Activated CD8-positive, alpha-beta memory T cell treated with anti-CD3 and anti-CD28 coated beads for 48 hours (primary cell): ENCODE data around the gene DEFB123.

Source experiments
- DNase-seq, 3 experiments: peaks; one replicate each; pipeline ENCODE4 v3.0.0-alpha.2; 2020; ENCODE audit warnings: low read depth in 2 of 3, low spot score in 2 of 3

Gene DEFB123

GRCh38 chr20:31473331-31474096 lies 33.1 kb downstream of the DEFB123 start:
- no peak for DNase-seq

GRCh38 chr20:31474097-31474436 lies 33.6 kb downstream of the DEFB123 start:
- no peak for DNase-seq

- no peak for DNase-seq
Observed at GRCh38 chr20:31474758-31475427, 34.5 kb downstream of the DEFB123 start, which contains the start of the genes DEFB124 and REM1. TSS of gene DEFB124 (minus strand) at chr20:31475127. CDS start at chr20:31473013, 2,114 bp downstream. TSS of gene REM1 (plus strand) at chr20:31475288. CDS start at chr20:31476446, 1,158 bp downstream.

- DNase-seq: no peak
Observed at GRCh38 chr20:31475472-31476293, 35.3 kb downstream of the DEFB123 start.

- DNase-seq: no peak
Observed at GRCh38 chr20:31476294-31476585, 35.8 kb downstream of the DEFB123 start.

GRCh38 chr20:31476643-31477215 lies 36.3 kb downstream of the DEFB123 start:
- DNase-seq: no peak

- DNase-seq: no peak
Observed at GRCh38 chr20:31484001-31484400, 43.6 kb downstream of the DEFB123 start.

GRCh38 chr20:31485450-31486339 lies 45.3 kb downstream of the DEFB123 start:
- no peak for DNase-seq

- DNase-seq: no peak
Observed at GRCh38 chr20:31488115-31488514, 47.7 kb downstream of the DEFB123 start.

GRCh38 chr20:31489152-31489551 lies 48.7 kb downstream of the DEFB123 start:
- DNase-seq: no peak

- DNase-seq: no peak
Observed at GRCh38 chr20:31490752-31491151, 50.3 kb downstream of the DEFB123 start.

- DNase-seq: no peak
Observed at GRCh38 chr20:31494131-31494530, 53.7 kb downstream of the DEFB123 start.

GRCh38 chr20:31496761-31497295 lies 56.4 kb downstream of the DEFB123 start:
- DNase-seq: no peak

- DNase-seq: no peak
Observed at GRCh38 chr20:31497838-31498540, 57.6 kb downstream of the DEFB123 start.
